Neural progenitor cell (in vitro differentiated cells): Measurements from ENCODE around the gene FMNL2. TPM values are rescaled to one million over a fixed set of nuclear protein-coding genes. Genes with fewer than 3 reads are reported as not detected.

Source experiments
- DNase-seq: peaks from one replicate; pipeline ENCODE4 v3.0.0-alpha.2; 2016; ENCODE audit warnings: low spot score
- H2AFZ ChIP-seq: fragments of 200-600 bp; sonication (generic); replicated peaks from 2 replicates; pipeline ENCODE4 v1.6.1; 2016; ENCODE audit warnings: antibody characterized with exemption
- H3F3A ChIP-seq: fragments of 200-600 bp; sonication (generic); 2 replicates; pipeline ENCODE4 v1.6.1; 2016; ENCODE audit warnings: antibody characterized with exemption, low read depth
- H3K27ac ChIP-seq: fragments of 200-600 bp; sonication (generic); 2 replicates; pipeline ENCODE4 v1.5.1; 2016; ENCODE audit warnings: mild to moderate bottlenecking
- H3K27me3 ChIP-seq: fragments of 200-600 bp; sonication (generic); 2 replicates; pipeline ENCODE4 v1.6.1; 2016; ENCODE audit warnings: mild to moderate bottlenecking, moderate library complexity
- H3K36me3 ChIP-seq: fragments of 200-600 bp; sonication (generic); 2 replicates; pipeline ENCODE4 v1.5.1; 2016
- H3K4me1 ChIP-seq: fragments of 200-600 bp; sonication (generic); 2 replicates; pipeline ENCODE4 v1.6.1; 2016; ENCODE audit warnings: mixed run types
- H3K4me2 ChIP-seq: fragments of 200-600 bp; sonication (generic); 2 replicates; pipeline ENCODE4 v1.6.1; 2016
- H3K4me3 ChIP-seq: fragments of 200-600 bp; sonication (generic); 2 replicates; pipeline ENCODE4 v1.5.1; 2016
- H3K79me2 ChIP-seq: fragments of 200-600 bp; sonication (generic); 2 replicates; pipeline ENCODE4 v1.6.1; 2016; ENCODE audit warnings: low read depth
- H3K9ac ChIP-seq: fragments of 200-600 bp; sonication (generic); 2 replicates; pipeline ENCODE4 v1.6.1; 2016
- H3K9me3 ChIP-seq: fragments of 200-600 bp; sonication (generic); 2 replicates; pipeline ENCODE4 v1.5.1; 2016; ENCODE audit warnings: low read depth
- H4K20me1 ChIP-seq: fragments of 200-600 bp; sonication (generic); 2 replicates; pipeline ENCODE4 v1.6.1; 2016; ENCODE audit warnings: low read depth
- H3K27ac Mint-ChIP-seq: 3 replicates; pipeline ENCODE4 v1.8.0; 2021; ENCODE audit warnings: mixed read lengths
- H3K27me3 Mint-ChIP-seq: 2 replicates; pipeline ENCODE4 v1.8.0; 2022; ENCODE audit warnings: low read depth, mild to moderate bottlenecking, inconsistent platforms, moderate library complexity, mixed read lengths; ENCODE audit not compliant: insufficient read depth
- H3K36me3 Mint-ChIP-seq: 3 replicates; pipeline ENCODE4 v1.8.0; 2021; ENCODE audit warnings: mixed read lengths
- H3K4me1 Mint-ChIP-seq: 3 replicates; pipeline ENCODE4 v1.8.0; 2021; ENCODE audit warnings: mixed read lengths
- H3K4me3 Mint-ChIP-seq: 3 replicates; pipeline ENCODE4 v1.8.0; 2021; ENCODE audit warnings: mild to moderate bottlenecking, moderate library complexity, mixed read lengths
- H3K9me3 Mint-ChIP-seq: 3 replicates; pipeline ENCODE4 v1.8.0; 2020; ENCODE audit warnings: mixed read lengths
- EZH2 ChIP-seq: fragments of 200-600 bp; sonication (generic); IDR thresholded peaks from 2 replicates; pipeline ENCODE4 v1.6.1; 2017; ENCODE audit warnings: antibody characterized with exemption, mild to moderate bottlenecking, moderate library complexity
- EZH2phosphoT487 ChIP-seq: fragments of 200-600 bp; sonication (generic); IDR thresholded peaks from 2 replicates; pipeline ENCODE4 v1.6.1; 2017; ENCODE audit warnings: antibody characterized with exemption
- total RNA-seq: library from RNA; depleted of rRNA; stranded (reverse); fragments of >200 nt; gene quantifications from 2 replicates; pipeline ENCODE4 v1.2.3, GENCODE V29; 2015; ENCODE audit warnings: low replicate concordance
- TF ChIP-seq, protein P1 (sequence below): fragments of 200-600 bp; sonication (generic); IDR thresholded peaks from 2 replicates; pipeline ENCODE4 v1.5.1; 2017; ENCODE audit warnings: antibody characterized with exemption, mild to moderate bottlenecking

FMNL2 gene
- total RNA-seq, 1 donor from 2014 or later, result 99.7 TPM

DNA sequence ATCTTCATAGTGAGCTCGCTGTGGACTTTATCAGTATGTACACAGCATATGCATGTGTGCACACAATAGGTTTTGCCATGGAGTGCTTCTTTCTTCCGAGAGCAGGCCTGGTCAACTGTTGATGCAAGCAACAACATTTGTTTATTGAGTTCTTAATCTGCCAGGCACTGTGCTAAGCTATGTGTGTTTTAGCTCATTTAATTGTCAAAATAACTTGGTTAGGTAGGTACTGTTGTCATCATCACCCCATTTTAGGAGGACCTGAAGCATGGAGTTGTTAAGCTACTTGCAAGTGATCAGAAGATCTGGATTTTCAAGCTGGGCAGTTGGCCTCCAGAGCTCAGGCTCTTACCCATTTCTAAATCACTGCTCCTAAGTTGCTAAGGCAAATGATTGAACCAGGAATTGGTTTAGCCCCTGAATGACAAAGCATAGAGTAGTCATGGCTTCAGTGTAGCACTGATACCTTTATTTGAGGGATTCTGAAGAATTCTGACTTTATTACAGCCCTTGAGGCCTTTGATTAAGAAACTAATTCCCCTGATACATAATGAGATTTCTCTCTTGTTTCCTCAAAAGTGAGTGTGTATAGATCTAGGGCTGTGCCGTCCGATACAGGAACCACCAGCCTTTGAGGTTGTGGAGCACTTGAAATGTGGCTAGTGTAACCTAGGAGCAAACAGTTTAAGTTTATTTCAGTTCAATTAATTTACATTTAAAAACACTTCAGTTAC is 132.9 kb downstream of the FMNL2 start:
- H3K27me3 Mint-ChIP-seq, result no peaks in the 10 kb centered on the region
- H3K4me2 ChIP-seq, result peak overlapping the region; percentile 8
- H2AFZ ChIP-seq, result no peak overlapping the region
- no peaks in the 10 kb centered on the region for H3K27me3 ChIP-seq
- H3K4me1 Mint-ChIP-seq, result peaks cover 69% of the 10 kb centered on the region
- H3K79me2 ChIP-seq, result peaks cover 99% of the 10 kb centered on the region
- no peaks in the 10 kb centered on the region for H3K9me3 Mint-ChIP-seq
- H3K4me3 ChIP-seq, result no peak overlapping the region
- no peaks in the 10 kb centered on the region for H3K36me3 ChIP-seq
- no peak overlapping the region for H3K27ac Mint-ChIP-seq
- no peak for DNase-seq
- H3K9ac ChIP-seq, result no peak overlapping the region
- TF ChIP-seq, protein P1, sequence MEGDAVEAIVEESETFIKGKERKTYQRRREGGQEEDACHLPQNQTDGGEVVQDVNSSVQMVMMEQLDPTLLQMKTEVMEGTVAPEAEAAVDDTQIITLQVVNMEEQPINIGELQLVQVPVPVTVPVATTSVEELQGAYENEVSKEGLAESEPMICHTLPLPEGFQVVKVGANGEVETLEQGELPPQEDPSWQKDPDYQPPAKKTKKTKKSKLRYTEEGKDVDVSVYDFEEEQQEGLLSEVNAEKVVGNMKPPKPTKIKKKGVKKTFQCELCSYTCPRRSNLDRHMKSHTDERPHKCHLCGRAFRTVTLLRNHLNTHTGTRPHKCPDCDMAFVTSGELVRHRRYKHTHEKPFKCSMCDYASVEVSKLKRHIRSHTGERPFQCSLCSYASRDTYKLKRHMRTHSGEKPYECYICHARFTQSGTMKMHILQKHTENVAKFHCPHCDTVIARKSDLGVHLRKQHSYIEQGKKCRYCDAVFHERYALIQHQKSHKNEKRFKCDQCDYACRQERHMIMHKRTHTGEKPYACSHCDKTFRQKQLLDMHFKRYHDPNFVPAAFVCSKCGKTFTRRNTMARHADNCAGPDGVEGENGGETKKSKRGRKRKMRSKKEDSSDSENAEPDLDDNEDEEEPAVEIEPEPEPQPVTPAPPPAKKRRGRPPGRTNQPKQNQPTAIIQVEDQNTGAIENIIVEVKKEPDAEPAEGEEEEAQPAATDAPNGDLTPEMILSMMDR, result no peak
- TF ChIP-seq EZH2 (no peak), EZH2phosphoT487 (no peak)
- peaks cover 1% of the 10 kb centered on the region for H3K36me3 Mint-ChIP-seq
- H3K27ac ChIP-seq, result no peak overlapping the region
- H4K20me1 ChIP-seq, result peaks cover 96% of the 10 kb centered on the region
- peaks cover 66% of the 10 kb centered on the region for H3K4me1 ChIP-seq
- peaks cover 6% of the 10 kb centered on the region for H3F3A ChIP-seq
- H3K9me3 ChIP-seq, result no peaks in the 10 kb centered on the region
- no peak overlapping the region for H3K4me3 Mint-ChIP-seq

GRCh38 chr2:152468899-152469692 is 134.1 kb downstream of the FMNL2 start:
- peaks cover 99% of the 10 kb centered on the region for H3K79me2 ChIP-seq
- peaks cover 94% of the 10 kb centered on the region for H4K20me1 ChIP-seq
- no peaks in the 10 kb centered on the region for H3K27me3 ChIP-seq
- H3K4me1 Mint-ChIP-seq, result peaks cover 61% of the 10 kb centered on the region
- H3F3A ChIP-seq, result peaks cover 6% of the 10 kb centered on the region
- peaks cover 1% of the 10 kb centered on the region for H3K36me3 Mint-ChIP-seq
- peaks cover 60% of the 10 kb centered on the region for H3K4me1 ChIP-seq
- no peak overlapping the region for H3K9ac ChIP-seq
- H3K9me3 ChIP-seq, result no peaks in the 10 kb centered on the region
- DNase-seq, result no peak
- H3K36me3 ChIP-seq, result no peaks in the 10 kb centered on the region
- peak overlapping the region; percentile 31 for H3K4me2 ChIP-seq
- H3K4me3 Mint-ChIP-seq, result no peak overlapping the region
- H3K27ac Mint-ChIP-seq, result peak overlapping the region; percentile 43
- no peak overlapping the region for H3K4me3 ChIP-seq
- H2AFZ ChIP-seq, result no peak overlapping the region
- H3K9me3 Mint-ChIP-seq, result no peaks in the 10 kb centered on the region
- H3K27me3 Mint-ChIP-seq, result no peaks in the 10 kb centered on the region
- no peak for TF ChIP-seq EZH2
- TF ChIP-seq EZH2phosphoT487, result no peak
- TF ChIP-seq, protein P1, result no peak
- no peak overlapping the region for H3K27ac ChIP-seq

DNA sequence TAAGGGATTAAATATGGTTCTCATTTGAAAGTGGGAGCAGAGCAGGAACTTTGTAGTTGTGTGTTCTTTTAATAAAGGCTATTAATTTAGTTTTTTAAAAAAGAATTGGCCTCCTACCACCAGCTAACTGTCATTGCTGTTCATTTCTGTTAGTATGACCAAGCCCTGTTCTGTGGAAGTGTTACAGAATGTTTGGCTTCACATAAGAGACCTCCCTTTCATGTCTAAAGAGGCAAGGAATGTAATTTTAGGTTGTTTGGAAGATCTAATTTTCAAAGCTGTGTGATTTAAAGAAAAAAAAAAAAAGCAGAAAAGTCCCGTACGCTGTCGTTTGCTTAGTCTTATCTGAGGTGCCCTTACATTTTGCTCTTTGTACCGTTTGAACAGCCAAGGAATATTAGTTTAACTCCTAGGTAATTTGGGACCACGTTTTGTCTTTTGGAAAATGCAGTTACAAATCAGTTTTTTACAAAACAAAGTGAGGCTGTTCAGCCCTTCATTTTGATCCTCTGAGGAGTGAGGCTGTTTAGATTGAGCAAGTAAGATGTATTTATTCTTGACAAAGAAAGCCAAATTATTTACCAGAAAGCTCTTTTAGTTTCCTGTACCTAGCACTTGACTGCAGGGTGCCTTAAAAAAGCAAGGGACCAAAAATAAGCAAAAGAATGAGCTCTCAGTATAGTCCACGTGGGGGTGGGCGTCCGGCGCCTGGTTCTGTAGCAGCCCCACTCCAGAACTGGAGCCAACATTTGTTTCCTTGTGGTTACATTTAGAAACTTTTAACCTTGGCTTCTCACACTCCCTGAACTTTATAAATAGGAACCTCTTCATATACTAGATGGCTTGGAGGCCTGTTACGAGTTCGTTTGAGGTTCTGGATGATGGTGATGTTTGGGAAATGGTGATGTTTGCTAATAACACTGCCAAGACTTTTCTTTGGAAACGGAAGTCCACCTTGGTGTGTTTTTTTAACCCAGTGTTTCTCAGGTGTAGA is 136.2 kb downstream of the FMNL2 start:
- Histone ChIP-seq H3K27ac (no peak overlapping the region), H4K20me1 (peaks cover 89% of the 10 kb centered on the region), H3K27me3 (no peaks in the 10 kb centered on the region), H3K79me2 (peaks cover 99% of the 10 kb centered on the region), H2AFZ (no peak overlapping the region), H3K4me3 (no peak overlapping the region), H3K4me1 (peaks cover 41% of the 10 kb centered on the region), H3K36me3 (no peaks in the 10 kb centered on the region), H3K9me3 (no peaks in the 10 kb centered on the region), H3K9ac (no peak overlapping the region), H3F3A (no peaks in the 10 kb centered on the region), H3K4me2 (peak overlapping the region; percentile 44)
- H3K27me3 Mint-ChIP-seq, result no peaks in the 10 kb centered on the region
- TF ChIP-seq, protein P1, result no peak
- TF ChIP-seq EZH2 (no peak), EZH2phosphoT487 (no peak)
- H3K4me3 Mint-ChIP-seq, result no peak overlapping the region
- H3K9me3 Mint-ChIP-seq, result no peaks in the 10 kb centered on the region
- H3K4me1 Mint-ChIP-seq, result peaks cover 41% of the 10 kb centered on the region
- DNase-seq, result no peak
- H3K36me3 Mint-ChIP-seq, result peaks cover 1% of the 10 kb centered on the region
- no peak overlapping the region for H3K27ac Mint-ChIP-seq
